Astrocyte of the cerebellum (primary cell): Measurements from ENCODE around the gene STIM2.

Experiments used
- DNase-seq: peaks from one replicate; pipeline ENCODE4 v3.0.0-alpha.2; 2011; ENCODE audit warnings: low read depth
- H3K4me3 ChIP-seq: 2 replicates; pipeline ENCODE4 v1.5.1; 2011; ENCODE audit warnings: mild to moderate bottlenecking, low read depth, low read length, moderate library complexity
- in situ Hi-C: cut with HindIII; loops from 2 replicates; pipeline ENCODE4 v1.10.0; 2017; ENCODE audit warnings: low sequenced_read_pairs
- TF ChIP-seq, protein P1 (sequence below): IDR thresholded peaks from 2 replicates; pipeline ENCODE4 v1.5.1; 2012; ENCODE audit warnings: low read length, low read depth, moderate library complexity, mild to moderate bottlenecking; ENCODE audit errors: missing control alignments

The STIM2 gene

DNA sequence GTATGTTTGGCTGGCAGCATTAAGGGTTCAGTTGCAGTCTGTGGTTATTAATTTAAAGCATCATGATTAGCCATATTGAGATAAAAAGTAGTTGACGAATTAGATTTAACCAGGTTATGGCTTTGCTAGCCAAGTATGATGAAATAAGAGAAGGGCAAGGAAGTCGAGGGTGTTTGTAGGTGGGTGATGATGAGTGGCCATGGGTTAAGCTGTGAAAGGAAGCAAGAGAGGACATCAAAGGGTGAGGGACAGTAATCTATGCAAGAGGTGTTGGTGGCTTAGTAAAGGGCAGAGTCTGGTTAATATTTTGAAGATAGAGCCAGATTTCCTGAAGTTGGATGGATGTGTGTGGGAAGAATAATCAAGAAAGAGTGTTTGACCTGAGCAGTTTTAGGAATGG, 44.5 kb downstream of the STIM2 start:
- no peak overlapping the region for H3K4me3 ChIP-seq
- in situ Hi-C loops = no loop called here
- DNase-seq = no peak
- TF ChIP-seq, protein P1, sequence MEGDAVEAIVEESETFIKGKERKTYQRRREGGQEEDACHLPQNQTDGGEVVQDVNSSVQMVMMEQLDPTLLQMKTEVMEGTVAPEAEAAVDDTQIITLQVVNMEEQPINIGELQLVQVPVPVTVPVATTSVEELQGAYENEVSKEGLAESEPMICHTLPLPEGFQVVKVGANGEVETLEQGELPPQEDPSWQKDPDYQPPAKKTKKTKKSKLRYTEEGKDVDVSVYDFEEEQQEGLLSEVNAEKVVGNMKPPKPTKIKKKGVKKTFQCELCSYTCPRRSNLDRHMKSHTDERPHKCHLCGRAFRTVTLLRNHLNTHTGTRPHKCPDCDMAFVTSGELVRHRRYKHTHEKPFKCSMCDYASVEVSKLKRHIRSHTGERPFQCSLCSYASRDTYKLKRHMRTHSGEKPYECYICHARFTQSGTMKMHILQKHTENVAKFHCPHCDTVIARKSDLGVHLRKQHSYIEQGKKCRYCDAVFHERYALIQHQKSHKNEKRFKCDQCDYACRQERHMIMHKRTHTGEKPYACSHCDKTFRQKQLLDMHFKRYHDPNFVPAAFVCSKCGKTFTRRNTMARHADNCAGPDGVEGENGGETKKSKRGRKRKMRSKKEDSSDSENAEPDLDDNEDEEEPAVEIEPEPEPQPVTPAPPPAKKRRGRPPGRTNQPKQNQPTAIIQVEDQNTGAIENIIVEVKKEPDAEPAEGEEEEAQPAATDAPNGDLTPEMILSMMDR = no peak

DNA sequence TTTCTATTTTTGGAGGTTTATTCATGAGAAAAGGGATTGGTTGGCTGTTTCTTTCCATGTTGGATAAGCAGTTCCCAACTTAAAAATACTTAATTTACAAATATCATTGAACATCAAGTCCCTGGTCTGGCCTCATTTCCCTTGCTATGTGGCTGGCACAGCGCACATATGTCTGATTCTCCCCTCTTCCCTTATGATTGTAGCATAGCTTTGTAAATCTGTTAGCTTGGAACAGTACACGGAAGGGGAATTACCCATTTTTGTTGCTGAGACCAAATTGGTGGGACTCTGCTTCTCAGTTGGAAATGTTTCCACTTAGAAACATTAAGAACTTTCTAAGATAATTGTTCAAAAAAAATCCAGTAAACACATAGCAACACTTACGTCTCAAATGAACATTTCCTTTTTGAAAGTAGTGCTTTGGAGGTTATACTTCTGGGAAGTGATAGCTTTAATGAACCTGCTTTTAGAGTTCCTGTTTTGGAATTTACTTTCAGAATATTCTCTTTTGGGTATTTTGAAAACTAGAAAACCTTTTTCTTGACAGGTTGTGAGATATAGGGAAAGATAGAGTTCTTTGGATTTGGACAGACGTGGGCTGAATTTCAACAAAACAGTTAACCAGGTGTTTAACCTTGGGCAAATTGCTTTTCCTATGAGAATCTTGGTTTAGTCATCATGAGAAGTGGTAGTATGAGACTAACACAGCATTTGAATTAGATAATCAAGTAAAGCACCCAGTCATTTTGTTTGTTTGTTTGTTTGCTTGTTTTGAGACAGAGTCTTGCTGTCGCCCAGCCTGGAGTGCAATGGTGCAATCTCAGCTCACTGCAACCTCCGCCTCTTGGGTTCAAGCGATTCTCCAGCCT, 47.3 kb downstream of the STIM2 start:
- in situ Hi-C loops = no loop called here
- no peak for DNase-seq
- no peak overlapping the region for H3K4me3 ChIP-seq
- TF ChIP-seq, protein P1 = no peak

DNA sequence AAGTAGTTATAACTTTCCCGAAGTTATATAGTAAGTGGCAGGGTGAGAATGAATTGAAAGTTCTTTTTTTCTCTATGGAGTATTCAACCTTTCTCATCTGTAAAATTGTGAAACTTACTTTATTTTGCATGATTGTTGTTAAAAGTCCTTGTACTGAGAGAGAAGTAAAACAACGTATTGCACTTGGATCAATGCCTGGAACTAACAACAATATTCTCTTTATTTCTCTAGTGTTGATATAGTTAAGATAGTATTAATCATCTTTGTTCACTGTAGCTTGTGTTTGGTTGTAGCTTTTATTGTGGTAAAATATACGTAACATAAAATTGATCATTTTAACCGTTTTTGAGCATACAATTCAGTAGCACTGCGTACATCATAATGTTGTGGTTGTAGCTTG, 48.7 kb downstream of the STIM2 start:
- peak; percentile 18 for DNase-seq
- TF ChIP-seq, protein P1 = no peak
- H3K4me3 ChIP-seq = no peak overlapping the region
- in situ Hi-C loops = no loop called here

DNA sequence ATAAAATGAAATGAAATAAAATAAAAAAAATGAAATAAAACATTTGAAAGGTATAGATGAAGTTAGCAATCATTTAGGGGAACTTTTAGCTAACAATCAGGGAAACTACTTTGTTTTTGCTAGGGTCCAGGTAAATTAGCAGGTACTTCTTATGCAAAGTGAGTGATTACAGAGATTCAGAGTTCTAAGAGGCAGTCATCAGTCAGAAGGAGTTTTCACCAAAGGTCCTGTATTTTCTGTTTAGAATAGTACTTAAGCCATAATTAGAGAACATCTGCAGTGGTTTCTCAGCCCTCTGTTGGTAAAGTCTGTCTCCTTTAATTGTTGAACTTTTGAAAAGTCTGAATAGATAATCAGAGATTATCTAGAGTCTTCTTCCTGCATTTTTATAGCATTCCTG, 50.6 kb downstream of the STIM2 start:
- H3K4me3 ChIP-seq = no peak overlapping the region
- TF ChIP-seq, protein P1 = no peak
- in situ Hi-C loops = no loop called here
- no peak for DNase-seq

DNA sequence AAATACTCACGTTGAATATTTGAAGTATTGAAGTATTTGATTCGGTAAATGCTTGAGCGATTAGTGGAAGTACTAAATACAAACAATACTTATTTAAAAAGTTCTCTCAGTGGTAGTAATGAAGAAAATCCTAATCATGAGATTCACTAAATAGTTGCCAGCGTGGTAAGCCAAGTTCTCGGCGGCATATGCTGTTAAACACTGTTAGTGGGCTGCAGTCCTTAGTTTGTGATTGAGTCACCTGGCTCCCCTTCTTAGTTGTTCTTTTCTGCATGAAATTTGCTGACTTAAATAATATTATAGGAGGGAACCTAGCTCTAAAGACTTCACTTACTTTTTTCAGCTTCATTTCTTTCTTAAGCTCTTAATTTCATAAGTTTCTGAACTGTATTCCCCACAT, 51.4 kb downstream of the STIM2 start:
- no peak overlapping the region for H3K4me3 ChIP-seq
- in situ Hi-C loops = no loop called here
- peak; percentile 1 for DNase-seq
- TF ChIP-seq, protein P1 = no peak

DNA sequence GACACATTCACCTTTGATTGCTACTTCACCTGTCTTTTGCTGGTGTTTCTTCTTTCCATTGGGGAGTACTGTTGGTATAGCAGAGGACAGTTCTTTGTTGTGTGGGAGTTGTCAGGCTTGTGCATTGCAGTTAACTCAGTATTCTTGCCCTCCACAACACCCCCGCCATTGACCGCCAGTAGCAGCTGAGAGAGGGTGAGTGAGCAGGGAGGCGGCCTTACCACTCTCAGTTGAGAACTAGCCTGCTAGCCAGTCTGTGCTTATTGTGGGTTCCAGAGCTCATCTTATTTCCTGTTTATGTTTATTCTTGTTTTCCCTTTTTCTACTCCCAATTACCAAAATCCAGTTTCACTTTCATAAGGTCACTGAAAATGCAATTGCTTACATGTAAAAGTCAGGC, 52.2 kb downstream of the STIM2 start:
- H3K4me3 ChIP-seq = no peak overlapping the region
- TF ChIP-seq, protein P1 = no peak
- in situ Hi-C loops = no loop called here
- no peak for DNase-seq
